Activated CD4-positive, alpha-beta T cell treated with anti-CD3 and anti-CD28 coated beads for 1 hour (primary cell): ENCODE measurements around the gene KAZN.

ENCODE experiments used
- DNase-seq: peaks from one replicate; pipeline ENCODE4 v3.0.0-alpha.2; 2020

Gene KAZN

DNA sequence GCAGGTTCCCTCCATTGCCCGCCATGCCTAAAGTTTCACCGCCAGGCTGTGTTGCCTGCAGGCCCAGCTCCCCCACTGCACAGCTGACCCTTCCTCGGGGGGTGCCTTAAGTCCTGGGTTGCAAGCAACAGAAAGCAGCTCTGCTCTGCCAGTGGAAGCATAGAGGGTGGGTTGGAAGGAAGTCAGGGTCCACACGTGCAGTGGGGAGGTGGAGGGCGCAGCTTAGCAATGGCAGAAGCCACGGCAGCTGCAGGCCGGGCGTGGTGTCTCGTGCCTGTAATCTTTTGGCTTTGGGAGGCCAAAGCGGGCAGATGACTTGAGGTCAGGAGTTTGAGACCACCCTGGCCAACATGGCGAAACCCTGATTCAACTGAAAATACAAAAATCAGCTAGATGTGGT, 448.8 kb downstream of the KAZN start:
- no peak for DNase-seq

- no peak for DNase-seq
These were observed 450.0 kb downstream of the KAZN start for GRCh38 chr1:15048437-15048980.

GRCh38 chr1:15049067-15049466, 450.6 kb downstream of the KAZN start:
- DNase-seq: no peak

GRCh38 chr1:15051882-15052528, 453.5 kb downstream of the KAZN start:
- DNase-seq: no peak

- no peak for DNase-seq
These were observed 454.7 kb downstream of the KAZN start for GRCh38 chr1:15053153-15053552.

- DNase-seq: no peak
These were observed 457.4 kb downstream of the KAZN start for GRCh38 chr1:15055736-15056415.

- DNase-seq: no peak
These were observed 458.2 kb downstream of the KAZN start for GRCh38 chr1:15056515-15057285.

DNA sequence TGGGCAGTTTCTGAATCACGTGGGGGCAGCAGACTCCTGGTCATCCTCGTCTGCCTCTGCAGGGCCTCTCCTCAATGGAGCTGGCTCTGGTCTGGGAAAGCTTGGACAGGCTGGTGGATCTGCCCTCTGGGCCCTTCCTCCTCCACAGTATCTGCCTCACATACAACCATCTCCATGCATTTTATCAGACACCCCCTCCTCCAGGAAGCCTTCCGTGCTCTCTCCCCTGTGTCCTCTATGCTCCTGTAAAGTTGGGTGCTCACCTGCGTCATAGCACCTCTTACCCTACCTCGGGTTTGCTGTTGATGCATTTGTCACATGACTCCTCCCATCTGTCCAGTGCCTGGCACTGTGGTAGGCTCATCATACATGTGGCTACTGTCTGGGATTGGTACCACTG, 459.3 kb downstream of the KAZN start:
- no peak for DNase-seq

DNA sequence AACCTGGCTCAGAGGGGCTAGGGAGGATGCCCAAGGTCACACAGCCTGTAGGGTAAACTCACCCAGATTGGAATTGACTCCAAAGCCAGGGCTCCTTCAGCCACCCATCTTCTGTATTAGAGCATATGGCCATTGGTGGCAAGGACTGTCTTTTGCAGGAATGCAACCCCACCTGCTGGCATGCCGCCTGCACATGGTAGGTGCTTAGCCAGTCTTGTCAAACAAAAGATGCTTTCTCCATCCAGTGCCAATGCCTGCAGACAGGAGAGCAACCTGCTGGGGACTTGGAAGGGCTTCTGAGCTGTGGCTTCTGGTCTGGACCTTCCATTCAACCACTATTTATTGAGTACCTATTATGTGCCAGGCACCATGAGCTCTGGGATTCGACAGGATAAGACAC, 459.8 kb downstream of the KAZN start:
- no peak for DNase-seq

DNA sequence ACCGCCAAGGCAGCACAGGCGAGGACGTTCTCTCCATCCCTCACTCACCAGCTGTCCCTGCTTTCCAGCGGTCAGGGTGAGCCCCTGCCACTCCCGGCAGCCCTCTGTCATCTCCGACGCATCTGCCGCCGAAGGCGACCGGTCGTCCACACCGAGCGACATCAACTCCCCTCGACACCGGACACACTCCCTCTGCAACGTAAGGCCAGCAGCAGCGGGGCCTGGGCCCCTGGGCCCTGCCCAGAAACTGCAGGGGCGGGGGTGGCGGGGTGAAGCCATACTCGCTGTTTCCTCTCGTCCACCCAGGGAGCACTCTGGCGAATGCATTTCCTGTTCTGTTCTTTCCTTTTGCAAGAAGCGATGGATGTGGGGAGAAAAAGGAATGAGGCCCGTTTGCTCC, 461.6 kb downstream of the KAZN start:
- no peak for DNase-seq

DNA sequence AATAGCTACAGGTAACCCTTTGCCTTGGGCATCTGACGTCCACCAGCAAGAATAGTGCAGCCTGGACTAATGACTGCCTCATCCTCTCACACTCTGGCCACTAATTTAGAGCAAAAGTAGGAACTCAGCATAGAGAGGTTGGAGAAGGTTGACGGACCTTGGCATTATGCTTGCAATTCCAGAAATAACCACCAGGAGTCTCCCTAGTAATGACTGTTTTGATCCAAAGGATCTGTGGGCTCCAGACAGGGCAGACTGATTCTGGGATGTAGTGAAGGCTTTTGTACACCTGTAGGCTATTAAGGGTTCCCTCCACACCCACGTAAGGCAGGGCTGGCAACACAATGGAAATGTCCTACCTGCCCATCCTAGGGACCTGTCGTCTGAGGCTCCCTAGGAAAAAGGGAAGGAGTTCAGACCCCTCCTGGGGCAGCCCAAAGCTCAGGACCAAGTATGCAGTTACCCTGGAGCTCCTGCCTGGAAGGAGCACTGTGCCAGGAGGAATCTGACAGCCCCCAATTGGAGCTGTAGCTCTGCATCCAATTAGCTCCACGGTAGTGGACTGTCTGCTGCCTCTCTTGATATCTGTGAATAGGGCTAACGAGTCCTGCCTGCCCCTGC, 464.1 kb downstream of the KAZN start:
- no peak for DNase-seq

DNA sequence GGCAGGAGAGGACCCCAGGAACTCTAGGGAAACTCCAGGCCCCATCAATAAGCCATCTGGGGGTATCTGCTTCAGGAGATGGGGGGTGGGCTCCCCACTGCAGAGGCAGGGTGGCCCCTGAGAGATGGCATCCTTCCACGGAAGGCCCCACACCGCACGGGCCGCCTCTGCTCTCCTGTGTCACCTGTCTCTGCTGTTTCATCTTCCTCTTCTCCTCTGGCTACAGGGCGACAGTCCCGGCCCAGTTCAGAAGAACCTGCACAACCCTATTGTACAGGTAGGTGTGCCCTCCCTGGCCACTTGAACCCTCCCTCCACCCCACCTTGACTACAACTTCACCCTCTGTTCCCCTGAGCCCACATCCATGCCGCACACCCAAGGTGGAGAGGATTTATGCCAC, 464.9 kb downstream of the KAZN start:
- DNase-seq: no peak

- no peak for DNase-seq
These were observed 465.3 kb downstream of the KAZN start for GRCh38 chr1:15063783-15064182.

DNA sequence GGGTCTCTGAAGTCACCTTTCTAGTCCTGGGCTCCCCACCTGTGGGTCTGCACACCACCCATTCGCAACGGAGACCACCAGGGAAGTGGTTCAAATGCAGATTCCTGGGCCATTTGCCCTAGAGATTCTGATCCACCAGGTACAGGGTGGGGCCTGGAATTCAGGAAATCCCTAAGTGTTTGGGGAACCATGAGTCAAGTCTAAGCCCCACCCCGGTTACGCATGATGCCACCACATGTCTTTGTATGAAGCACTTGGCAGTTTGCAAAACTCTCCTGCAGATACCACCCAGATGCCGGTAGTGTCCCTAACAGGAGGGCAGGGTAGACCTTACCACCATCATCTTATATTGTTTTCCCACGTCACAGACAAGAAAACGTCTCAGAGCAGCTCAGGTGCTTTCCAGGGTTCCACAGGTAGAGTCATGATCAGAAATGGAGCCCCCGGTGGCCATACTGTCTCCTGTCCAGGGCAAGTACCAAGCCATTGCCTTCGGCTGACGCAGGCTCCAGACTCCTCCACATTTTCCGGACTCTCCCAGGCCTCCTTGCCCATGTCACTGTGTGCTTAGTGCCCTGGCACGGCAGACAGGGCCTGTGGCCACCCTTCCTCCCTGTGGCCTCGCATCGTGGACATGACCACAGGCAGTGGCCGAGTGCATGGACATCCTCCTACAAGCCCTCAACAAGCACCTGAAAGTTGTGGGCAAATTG, 465.9 kb downstream of the KAZN start:
- DNase-seq: no peak

GRCh38 chr1:15065291-15065690, 466.8 kb downstream of the KAZN start:
- DNase-seq: no peak

GRCh38 chr1:15065736-15066135, 467.3 kb downstream of the KAZN start:
- no peak for DNase-seq

GRCh38 chr1:15066191-15066590, 467.7 kb downstream of the KAZN start:
- no peak for DNase-seq

DNA sequence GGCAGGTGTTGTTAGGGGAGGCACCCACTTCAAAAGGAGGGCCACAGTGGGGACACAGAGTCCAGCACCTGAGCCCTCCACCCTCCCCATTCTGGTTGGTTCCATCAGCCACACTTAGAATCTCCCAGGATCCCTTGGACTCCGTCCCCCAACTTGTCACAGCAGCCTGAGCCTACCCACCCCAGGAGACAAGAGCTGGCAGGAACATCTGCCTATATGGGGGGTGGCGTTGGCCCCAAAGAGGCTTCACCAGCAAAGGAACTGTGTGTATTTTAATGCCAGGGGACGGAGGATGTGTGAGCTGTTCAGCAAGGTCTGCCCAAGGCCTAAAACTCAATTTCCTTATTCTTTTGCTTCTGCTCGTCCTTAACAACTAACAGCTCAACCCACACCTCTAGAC, 468.7 kb downstream of the KAZN start:
- no peak for DNase-seq

- DNase-seq: no peak
These were observed 469.7 kb downstream of the KAZN start for GRCh38 chr1:15068152-15068551.

DNA sequence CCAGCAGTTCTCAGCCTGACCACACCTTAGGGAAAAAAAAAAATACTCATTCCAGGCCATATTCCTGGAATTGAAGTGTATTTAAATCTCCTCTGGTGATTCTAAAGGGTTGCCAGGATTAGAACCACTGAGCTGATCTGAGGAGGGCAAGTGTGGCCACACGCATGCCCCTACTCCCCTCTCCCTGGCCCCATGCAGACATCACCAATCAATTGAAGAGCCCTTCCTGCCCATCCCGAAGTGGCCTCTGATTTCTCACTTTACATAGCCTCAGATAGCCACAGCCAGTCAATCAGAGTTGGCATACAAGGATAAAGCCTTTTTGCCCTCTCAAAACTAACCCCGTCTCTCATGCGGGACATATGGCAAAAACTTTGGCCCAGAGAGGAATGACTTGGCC, 470.5 kb downstream of the KAZN start:
- DNase-seq: no peak

DNA sequence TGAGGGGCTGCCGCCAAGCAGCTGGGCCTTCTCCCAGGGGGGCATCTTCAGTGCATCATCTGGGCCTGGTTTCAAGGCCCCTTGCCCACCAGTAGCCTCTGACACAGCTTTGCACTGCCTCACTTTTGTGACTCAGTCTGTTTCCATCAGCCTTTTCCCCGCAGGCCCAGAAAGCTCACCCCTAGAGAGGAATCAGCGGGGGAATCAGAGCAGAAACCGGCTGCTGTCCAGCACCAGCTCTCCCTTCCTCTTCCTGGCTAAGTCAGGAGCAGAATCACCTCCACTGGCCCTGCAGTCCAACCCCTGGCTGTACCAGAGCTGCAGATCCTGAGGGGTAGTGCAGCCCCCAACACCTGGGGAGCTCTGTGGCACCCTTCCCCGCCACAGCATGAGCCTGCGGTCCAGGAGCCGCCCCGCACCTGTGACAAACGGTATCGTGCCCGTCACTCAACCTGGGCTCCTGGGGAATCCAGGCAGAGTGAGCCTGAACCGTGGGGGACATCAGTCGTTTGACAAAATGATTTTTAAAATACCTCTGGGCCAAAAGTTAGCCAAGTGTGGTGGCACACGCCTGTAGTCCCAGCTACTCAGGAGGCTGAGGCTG, 471.8 kb downstream of the KAZN start:
- no peak for DNase-seq

- no peak for DNase-seq
These were observed 473.5 kb downstream of the KAZN start for GRCh38 chr1:15071936-15072335.
